OCI-LY3 (cell line): ENCODE results near the gene PTH2R.

ENCODE experiments used
- H2AFZ ChIP-seq: fragments of 200-600, 300-600 bp; shearing (Covaris generic); 2 replicates; pipeline ENCODE4 v1.6.0; 2014; ENCODE audit warnings: antibody characterized with exemption, low read depth, low read length
- H3K27ac ChIP-seq: fragments of 200-600, 300-600 bp; sonication (generic); 2 replicates; pipeline ENCODE4 v1.5.1; 2014; ENCODE audit warnings: mild to moderate bottlenecking, low read length, moderate library complexity, mixed read lengths
- H3K27me3 ChIP-seq: fragments of 200-600, 300-600 bp; sonication (generic); 2 replicates; pipeline ENCODE4 v1.6.1; 2014; ENCODE audit warnings: low read depth, low read length, mixed read lengths
- H3K36me3 ChIP-seq: fragments of 200-600, 300-600 bp; sonication (generic); replicated peaks from 2 replicates; pipeline ENCODE3; 2014; ENCODE audit warnings: low read depth, low read length, mixed read lengths
- H3K4me1 ChIP-seq: fragments of 300-600, 200-600 bp; sonication (generic); 2 replicates; pipeline ENCODE4 v1.6.1; 2014; ENCODE audit warnings: low read length, mixed read lengths
- H3K4me2 ChIP-seq: fragments of 200-600, 300-600 bp; sonication (generic); 2 replicates; pipeline ENCODE4 v1.6.1; 2014; ENCODE audit warnings: low read length, mixed read lengths
- H3K4me3 ChIP-seq: fragments of 300-600, 200-600 bp; sonication (generic); 2 replicates; pipeline ENCODE4 v1.5.1; 2014; ENCODE audit warnings: antibody characterized with exemption, mild to moderate bottlenecking, low read length, moderate library complexity
- H3K79me2 ChIP-seq: fragments of 300-600, 200-600 bp; shearing (Covaris generic); 2 replicates; pipeline ENCODE4 v1.6.1; 2014; ENCODE audit warnings: mild to moderate bottlenecking, low read length, mixed read lengths
- H3K9ac ChIP-seq: fragments of 300-600, 200-600 bp; shearing (Covaris generic); 2 replicates; pipeline ENCODE4 v1.6.0; 2014; ENCODE audit warnings: mild to moderate bottlenecking, low read length, moderate library complexity
- H3K9me3 ChIP-seq: fragments of 200-600, 300-600 bp; shearing (Covaris generic); 2 replicates; pipeline ENCODE4 v1.6.1; 2014; ENCODE audit warnings: low read length, mixed read lengths; ENCODE audit not compliant: insufficient read depth
- H4K20me1 ChIP-seq: fragments of 200-600, 300-600 bp; sonication (generic); 2 replicates; pipeline ENCODE4 v1.6.1; 2016; ENCODE audit warnings: low read length, mixed read lengths; ENCODE audit not compliant: insufficient read depth
- EZH2phosphoT487 ChIP-seq: fragments of 200-600 bp; shearing (Covaris generic); IDR thresholded peaks from 2 replicates; pipeline ENCODE4 v1.6.1; 2018; ENCODE audit warnings: antibody characterized with exemption, mixed run types, low read depth
- TF ChIP-seq, protein P1 (sequence below): fragments of 200-600, 300-600 bp; sonication (generic); IDR thresholded peaks from 2 replicates; pipeline ENCODE4 v1.5.1; 2014; ENCODE audit warnings: antibody characterized with exemption, low read length, low read depth

The PTH2R gene

GRCh38 chr2:208406474-208407451, at the start of gene PTH2R:
Gene PTH2R, plus strand, starts transcription at chr2:208406792. Its CDS starts 252 bp downstream, at chr2:208407044.
- no peak within 1 kb of the TSS for H3K9ac ChIP-seq
- H3K27me3 ChIP-seq: no peaks in the 10 kb centered on the region
- H3K27ac ChIP-seq: no peak within 1 kb of the TSS
- no peaks in the 10 kb centered on the region for H3K79me2 ChIP-seq
- no peaks in the 10 kb centered on the region for H4K20me1 ChIP-seq
- TF ChIP-seq, protein P1, sequence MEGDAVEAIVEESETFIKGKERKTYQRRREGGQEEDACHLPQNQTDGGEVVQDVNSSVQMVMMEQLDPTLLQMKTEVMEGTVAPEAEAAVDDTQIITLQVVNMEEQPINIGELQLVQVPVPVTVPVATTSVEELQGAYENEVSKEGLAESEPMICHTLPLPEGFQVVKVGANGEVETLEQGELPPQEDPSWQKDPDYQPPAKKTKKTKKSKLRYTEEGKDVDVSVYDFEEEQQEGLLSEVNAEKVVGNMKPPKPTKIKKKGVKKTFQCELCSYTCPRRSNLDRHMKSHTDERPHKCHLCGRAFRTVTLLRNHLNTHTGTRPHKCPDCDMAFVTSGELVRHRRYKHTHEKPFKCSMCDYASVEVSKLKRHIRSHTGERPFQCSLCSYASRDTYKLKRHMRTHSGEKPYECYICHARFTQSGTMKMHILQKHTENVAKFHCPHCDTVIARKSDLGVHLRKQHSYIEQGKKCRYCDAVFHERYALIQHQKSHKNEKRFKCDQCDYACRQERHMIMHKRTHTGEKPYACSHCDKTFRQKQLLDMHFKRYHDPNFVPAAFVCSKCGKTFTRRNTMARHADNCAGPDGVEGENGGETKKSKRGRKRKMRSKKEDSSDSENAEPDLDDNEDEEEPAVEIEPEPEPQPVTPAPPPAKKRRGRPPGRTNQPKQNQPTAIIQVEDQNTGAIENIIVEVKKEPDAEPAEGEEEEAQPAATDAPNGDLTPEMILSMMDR: no peak
- no peak for TF ChIP-seq EZH2phosphoT487
- no peaks in the 10 kb centered on the region for H3K4me1 ChIP-seq
- H3K9me3 ChIP-seq: no peaks in the 10 kb centered on the region
- no peak within 1 kb of the TSS for H3K4me3 ChIP-seq
- H3K4me2 ChIP-seq: no peak within 1 kb of the TSS
- H2AFZ ChIP-seq: no peak within 1 kb of the TSS
- no peaks in the 10 kb centered on the region for H3K36me3 ChIP-seq

DNA sequence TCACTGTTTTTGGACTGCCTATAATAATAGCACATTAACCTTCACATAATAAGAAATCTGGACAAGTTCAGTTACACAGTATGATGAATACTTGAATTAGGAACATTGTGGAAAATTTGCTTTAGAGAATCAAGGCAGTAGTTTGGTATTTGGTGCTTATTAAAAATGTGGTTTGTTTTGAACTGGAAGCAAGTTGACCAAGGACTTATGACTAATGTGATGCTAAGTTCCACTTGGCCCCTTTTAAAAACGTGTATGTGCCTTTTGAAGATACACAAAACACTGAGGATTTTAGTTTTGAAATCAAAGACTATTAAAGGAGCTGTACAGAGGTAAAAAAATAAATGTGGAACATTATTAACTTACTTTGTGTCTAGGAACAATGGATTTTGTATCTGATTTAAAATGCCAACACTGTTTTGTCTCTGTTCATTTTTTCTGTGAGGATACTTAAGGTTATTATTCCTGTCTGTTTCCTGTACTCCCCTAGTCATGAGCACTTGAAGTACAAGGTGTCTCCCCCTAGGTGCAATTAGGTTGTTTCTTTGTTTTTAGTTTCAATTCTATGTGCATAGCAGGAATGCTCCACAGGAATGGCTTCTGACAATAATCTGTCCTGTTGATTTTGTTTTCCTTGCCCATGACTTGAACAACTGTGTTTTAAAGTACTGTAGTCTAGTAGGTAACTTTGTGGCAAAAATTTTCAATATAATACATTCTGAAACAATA, 49.6 kb upstream of the PTH2R start:
- TF ChIP-seq EZH2phosphoT487: no peak
- TF ChIP-seq, protein P1: no peak
- no peaks in the 10 kb centered on the region for H4K20me1 ChIP-seq
- no peak overlapping the region for H3K9ac ChIP-seq
- H3K4me1 ChIP-seq: no peaks in the 10 kb centered on the region
- H3K4me3 ChIP-seq: no peak overlapping the region
- H3K27me3 ChIP-seq: no peaks in the 10 kb centered on the region
- H3K4me2 ChIP-seq: no peak overlapping the region
- no peaks in the 10 kb centered on the region for H3K9me3 ChIP-seq
- no peaks in the 10 kb centered on the region for H3K79me2 ChIP-seq
- no peak overlapping the region for H3K27ac ChIP-seq
- no peak overlapping the region for H2AFZ ChIP-seq
- peaks cover 40% of the 10 kb centered on the region for H3K36me3 ChIP-seq

GRCh38 chr2:208358758-208359631, 47.6 kb upstream of the PTH2R start:
- Histone ChIP-seq H4K20me1 (no peaks in the 10 kb centered on the region), H3K27ac (no peak overlapping the region), H3K9me3 (0 out of 2 replicates have a peak, but pooled peaks cover under 1% of the 10 kb centered on the region), H3K4me2 (no peak overlapping the region), H3K4me1 (peaks cover 9% of the 10 kb centered on the region), H3K27me3 (no peaks in the 10 kb centered on the region), H3K36me3 (peaks cover 22% of the 10 kb centered on the region), H2AFZ (no peak overlapping the region), H3K79me2 (no peaks in the 10 kb centered on the region), H3K4me3 (no peak overlapping the region), H3K9ac (no peak overlapping the region)
- TF ChIP-seq EZH2phosphoT487: no peak
- TF ChIP-seq, protein P1: no peak
